ENCODE results near the gene PLEKHA4. TPM values are rescaled to one million over a fixed set of nuclear protein-coding genes. Genes with fewer than 3 reads are reported as not detected.

Gene PLEKHA4
- total and polyA plus RNA-seq, 2 donors (not counting 1 experiment from before 2014, with no cell fraction given), result 4.3 to 6.2 TPM

GRCh38 chr19:48841047-48841446 is 27.4 kb downstream of the PLEKHA4 start:
- H3K4me1 Mint-ChIP-seq, result peaks cover 15% of the 10 kb centered on the region
- H3K9ac ChIP-seq (ENCODE audit: low read length), result no peak overlapping the region

GRCh38 chr19:48837687-48838086 is 30.7 kb downstream of the PLEKHA4 start:
- Histone ChIP-seq H3K27ac (ENCODE audit: low read length in 2 of 2) (no peak overlapping the region), H4K20me1 (ENCODE audit: control insufficient read depth, insufficient read depth, low read length, poor library complexity, severe bottlenecking) (no peaks in the 10 kb centered on the region), H3K4me3 (ENCODE audit: control extremely low read depth in 1 of 5, extremely low read depth in 1 of 5, insufficient read depth in 1 of 5, low read depth in 2 of 5, low read length in 4 of 5) (peak overlapping the region in 2 of 5 experiments; percentile 53 to 59), H3K9me3 (ENCODE audit: control extremely low read depth in 1 of 3, control insufficient read depth in 2 of 3, insufficient read depth in 1 of 3, low read length in 2 of 3) (peaks cover 0 to 8% (median 0%) of the 10 kb centered on the region in 3 donors), H3K9ac (ENCODE audit: low read length) (no peak overlapping the region), H3K4me1 (ENCODE audit: control insufficient read depth in 2 of 2, insufficient read depth in 2 of 2, low read length in 2 of 2) (peaks cover 16 to 25% of the 10 kb centered on the region in 2 donors), H2AFZ (ENCODE audit: insufficient read depth, low read depth, low read length, poor library complexity, severe bottlenecking) (peak overlapping the region; percentile 80), H3K4me2 (replicated peaks; ENCODE audit: low read depth, low read length, poor library complexity, severe bottlenecking) (peak overlapping the region; percentile 90), H3K36me3 (replicated peaks in 1 of 2; ENCODE audit: control extremely low read depth in 1 of 2, control insufficient read depth in 1 of 2, extremely low read depth in 1 of 2, insufficient read depth in 2 of 2, low read length in 1 of 2) (no peaks in the 10 kb centered on the region), H3K27me3 (replicated peaks in 1 of 4; ENCODE audit: control extremely low read depth in 1 of 4, control insufficient read depth in 3 of 4, insufficient read depth in 4 of 4, low read length in 3 of 4) (peaks cover 0 to 13% (median 1%) of the 10 kb centered on the region in 4 experiments), H3K79me2 (ENCODE audit: control insufficient read depth, insufficient read depth, low read length) (no peaks in the 10 kb centered on the region)
- POLR2A ChIA-PET, result interaction anchor here (0.6 to 1.5 kb wide), 3 partner anchors 34 to 111 kb away, joined by 5 to 8 read pairs (median 6); no protein-coding TSS in a partner anchor
- H3K27me3 Mint-ChIP-seq, result no peaks in the 10 kb centered on the region
- DNase-seq, result no peak
- CTCF ChIA-PET, result interaction anchor here (0.6 to 12.9 kb wide), 9 partner anchors 10 to 189 kb away, joined by 3 to 553 read pairs (median 4); no protein-coding TSS in a partner anchor
- H3K4me3 Mint-ChIP-seq, result peak overlapping the region; percentile 59
- TF ChIP-seq EZH2 (IDR thresholded peaks at IDR 0.05; ENCODE audit: borderline replicate concordance, insufficient read depth, low read depth, low read length, poor library complexity, severe bottlenecking), result no peak
- TF ChIP-seq, protein P1, sequence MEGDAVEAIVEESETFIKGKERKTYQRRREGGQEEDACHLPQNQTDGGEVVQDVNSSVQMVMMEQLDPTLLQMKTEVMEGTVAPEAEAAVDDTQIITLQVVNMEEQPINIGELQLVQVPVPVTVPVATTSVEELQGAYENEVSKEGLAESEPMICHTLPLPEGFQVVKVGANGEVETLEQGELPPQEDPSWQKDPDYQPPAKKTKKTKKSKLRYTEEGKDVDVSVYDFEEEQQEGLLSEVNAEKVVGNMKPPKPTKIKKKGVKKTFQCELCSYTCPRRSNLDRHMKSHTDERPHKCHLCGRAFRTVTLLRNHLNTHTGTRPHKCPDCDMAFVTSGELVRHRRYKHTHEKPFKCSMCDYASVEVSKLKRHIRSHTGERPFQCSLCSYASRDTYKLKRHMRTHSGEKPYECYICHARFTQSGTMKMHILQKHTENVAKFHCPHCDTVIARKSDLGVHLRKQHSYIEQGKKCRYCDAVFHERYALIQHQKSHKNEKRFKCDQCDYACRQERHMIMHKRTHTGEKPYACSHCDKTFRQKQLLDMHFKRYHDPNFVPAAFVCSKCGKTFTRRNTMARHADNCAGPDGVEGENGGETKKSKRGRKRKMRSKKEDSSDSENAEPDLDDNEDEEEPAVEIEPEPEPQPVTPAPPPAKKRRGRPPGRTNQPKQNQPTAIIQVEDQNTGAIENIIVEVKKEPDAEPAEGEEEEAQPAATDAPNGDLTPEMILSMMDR (IDR thresholded peaks at IDR 0.05), result no peak
- H3K27ac Mint-ChIP-seq, result no peak overlapping the region
- 81% methylated on average over 7 of the region's 9 CpGs for WGBS (ENCODE audit: insufficient coverage)
- intact Hi-C loops (cut with micrococcal nuclease), result loop anchor here (1.0 kb wide), 1 partner anchor 156 kb away; the partner anchor contains the start of genes GYS1 and RUVBL2
- no peak for ATAC-seq (ENCODE audit: low read depth)
- no peaks in the 10 kb centered on the region for H3K9me3 Mint-ChIP-seq (ENCODE audit: insufficient read depth)
- H3K4me1 Mint-ChIP-seq, result peaks cover 25% of the 10 kb centered on the region

More at GRCh38 chr19:48841047-48841446, 27.4 kb downstream of the PLEKHA4 start:
- H3K79me2 ChIP-seq (ENCODE audit: control insufficient read depth, insufficient read depth, low read length), result no peaks in the 10 kb centered on the region
- Mint-ChIP-seq H3K27ac (no peak overlapping the region), H3K9me3 (ENCODE audit: insufficient read depth) (no peaks in the 10 kb centered on the region), H3K4me3 (no peak overlapping the region), H3K27me3 (no peaks in the 10 kb centered on the region)
- TF ChIP-seq, protein P1 (IDR thresholded peaks at IDR 0.05), result no peak
- TF ChIP-seq EZH2 (IDR thresholded peaks at IDR 0.05; ENCODE audit: borderline replicate concordance, insufficient read depth, low read depth, low read length, poor library complexity, severe bottlenecking), result no peak
- ATAC-seq (ENCODE audit: low read depth), result no peak
- H3K4me2 ChIP-seq (replicated peaks; ENCODE audit: low read depth, low read length, poor library complexity, severe bottlenecking), result no peak overlapping the region
- no peaks in the 10 kb centered on the region for H3K36me3 ChIP-seq (replicated peaks in 1 of 2; ENCODE audit: control extremely low read depth in 1 of 2, control insufficient read depth in 1 of 2, extremely low read depth in 1 of 2, insufficient read depth in 2 of 2, low read length in 1 of 2)
- peaks cover 0 to 8% (median 0%) of the 10 kb centered on the region in 3 donors for H3K9me3 ChIP-seq (ENCODE audit: control extremely low read depth in 1 of 3, control insufficient read depth in 2 of 3, insufficient read depth in 1 of 3, low read length in 2 of 3)
- ChIA-PET POLR2A (interaction anchor here (1.9 kb wide), 1 partner anchor 46 kb away, joined by 8 read pairs; no protein-coding TSS in a partner anchor), CTCF (interaction anchor here (0.9 to 12.9 kb wide), 10 partner anchors 10 to 154 kb away, joined by 3 to 553 read pairs (median 18); no protein-coding TSS in a partner anchor)
- peaks cover 9 to 15% of the 10 kb centered on the region in 2 donors for H3K4me1 ChIP-seq (ENCODE audit: control insufficient read depth in 2 of 2, insufficient read depth in 2 of 2, low read length in 2 of 2)
- DNase-seq, result no peak
- intact Hi-C loops (cut with micrococcal nuclease), result no loop called here
- no peak overlapping the region for H3K27ac ChIP-seq (ENCODE audit: low read length in 2 of 2)
- WGBS (ENCODE audit: insufficient coverage), result 100% methylated on average over 10 of the region's 16 CpGs
- H3K27me3 ChIP-seq (replicated peaks in 1 of 4; ENCODE audit: control extremely low read depth in 1 of 4, control insufficient read depth in 3 of 4, insufficient read depth in 4 of 4, low read length in 3 of 4), result peaks cover 0 to 13% (median 1%) of the 10 kb centered on the region in 4 experiments
- H4K20me1 ChIP-seq (ENCODE audit: control insufficient read depth, insufficient read depth, low read length, poor library complexity, severe bottlenecking), result no peaks in the 10 kb centered on the region
- H2AFZ ChIP-seq (ENCODE audit: insufficient read depth, low read depth, low read length, poor library complexity, severe bottlenecking), result no peak overlapping the region
- no peak overlapping the region for H3K4me3 ChIP-seq (ENCODE audit: control extremely low read depth in 1 of 5, extremely low read depth in 1 of 5, insufficient read depth in 1 of 5, low read depth in 2 of 5, low read length in 4 of 5)
